NCI-H2171 treated with DMSO at 0.1 percent for 48 hours (cell line): Measurements from ENCODE around the gene SEC14L6.
"Not testable (repeated sequence)": the region's sequence is repeated elsewhere in the genome, so short reads cannot be mapped to it uniquely, and the experiment has no call there.

Source experiments
- DNase-seq: peaks from one replicate; lab custom pipeline; 2025; lab: John Stamatoyannopoulos, UW

Gene SEC14L6

DNA sequence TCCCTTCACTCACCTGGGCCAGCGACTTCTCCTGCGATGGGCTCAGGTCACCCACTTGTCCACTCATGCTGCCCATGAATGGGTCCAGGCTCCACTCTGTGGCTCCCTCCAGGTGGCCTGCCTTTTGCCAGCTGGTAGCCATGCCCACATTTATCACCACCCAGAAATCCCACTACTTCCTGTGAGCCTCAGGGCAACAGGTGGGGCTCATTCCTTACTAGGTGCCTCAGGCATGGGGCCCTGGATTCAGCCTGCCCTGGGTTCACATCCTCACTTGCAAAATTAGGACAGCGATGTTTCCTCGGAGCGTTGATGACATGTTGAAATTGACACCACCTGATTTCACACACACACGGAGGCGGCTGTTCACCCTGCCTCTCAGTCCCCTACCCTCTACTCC lies at the start of gene SEC14L6:
TSS of gene SEC14L6 (minus strand) at position 126 of the 400 bp plus-strand sequence. CDS start at position 67, 59 bp downstream.
- no peak for DNase-seq

DNA sequence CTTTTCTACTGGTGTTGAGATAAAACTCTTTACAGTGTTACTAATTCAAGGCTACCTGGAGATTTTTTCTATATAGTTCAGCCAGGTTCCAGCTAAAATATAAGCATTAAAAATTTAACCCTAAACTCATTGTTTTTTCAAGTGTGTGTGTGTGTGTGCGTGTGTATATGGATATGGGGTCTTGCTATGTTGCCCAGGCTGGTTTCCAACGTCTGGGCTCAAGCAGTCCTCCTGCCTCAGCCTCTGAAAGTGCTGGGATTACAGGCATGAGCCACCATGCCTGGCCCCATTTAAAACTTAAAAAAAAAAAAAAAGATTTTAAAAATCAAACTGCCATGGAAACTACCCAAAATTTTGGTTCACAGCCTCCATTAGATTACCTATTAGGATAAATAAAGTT lies 49.7 kb upstream of the SEC14L6 start:
- no peak for DNase-seq

DNA sequence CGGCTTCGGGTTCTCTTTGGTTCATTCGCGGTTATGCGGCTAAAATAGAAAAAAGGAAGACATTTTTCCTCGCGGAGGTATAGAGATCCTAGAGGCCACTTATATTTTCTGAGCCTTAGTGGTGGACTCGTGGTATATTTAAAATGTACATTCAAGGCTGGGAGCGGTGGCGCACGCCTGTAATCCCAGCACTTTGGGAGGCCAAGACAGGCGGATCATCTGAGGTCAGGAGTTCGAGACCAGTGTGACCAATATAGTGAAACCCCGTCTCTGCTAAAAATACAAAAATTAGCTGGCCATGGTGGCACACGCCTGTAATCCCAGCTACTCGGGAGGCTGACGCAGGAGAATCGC lies 45.8 kb upstream of the SEC14L6 start:
- DNase-seq, result not testable (repeated sequence)

DNA sequence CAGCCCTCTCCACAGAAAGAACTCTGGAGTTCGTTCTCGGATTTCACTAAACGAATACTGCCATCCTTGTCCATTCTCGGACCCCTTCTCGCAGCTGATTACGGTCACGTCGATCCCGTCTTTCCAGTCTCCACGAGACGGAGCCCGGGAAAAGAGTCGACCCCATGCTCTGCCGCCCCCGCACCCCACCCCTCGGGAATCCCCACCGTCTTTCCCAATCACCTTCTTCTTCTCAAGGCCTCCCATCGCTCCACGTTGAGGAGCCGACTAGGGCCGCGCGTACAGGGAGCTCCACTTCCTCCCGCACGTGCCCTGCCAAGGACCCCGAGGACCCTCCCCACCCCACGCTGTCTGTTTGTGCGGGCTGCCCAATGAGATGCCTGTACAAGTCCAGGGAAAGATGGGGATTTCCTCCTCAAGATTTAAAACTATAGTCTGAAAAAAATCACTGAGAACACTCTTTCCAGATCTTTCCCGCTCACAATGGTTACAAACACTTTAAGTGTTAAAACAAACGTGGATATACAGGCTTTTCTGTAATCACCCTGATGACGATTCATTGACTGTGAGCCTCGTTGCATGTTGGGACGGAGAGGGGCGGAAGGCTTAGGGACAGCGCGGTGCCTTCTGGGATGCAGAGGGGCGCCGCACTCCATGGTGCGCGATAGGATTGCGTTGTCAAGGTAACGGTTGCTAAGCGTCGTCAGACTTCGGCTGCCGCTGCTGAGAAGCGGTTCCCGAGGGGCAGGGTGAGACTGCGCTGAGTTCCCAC lies 45.2 kb upstream of the SEC14L6 start, which contains the start of gene PES1:
TSS of gene PES1 (minus strand) at position 323 of the 772 bp plus-strand sequence. CDS start at position 246, 77 bp downstream.
- DNase-seq, result peak; percentile 99

DNA sequence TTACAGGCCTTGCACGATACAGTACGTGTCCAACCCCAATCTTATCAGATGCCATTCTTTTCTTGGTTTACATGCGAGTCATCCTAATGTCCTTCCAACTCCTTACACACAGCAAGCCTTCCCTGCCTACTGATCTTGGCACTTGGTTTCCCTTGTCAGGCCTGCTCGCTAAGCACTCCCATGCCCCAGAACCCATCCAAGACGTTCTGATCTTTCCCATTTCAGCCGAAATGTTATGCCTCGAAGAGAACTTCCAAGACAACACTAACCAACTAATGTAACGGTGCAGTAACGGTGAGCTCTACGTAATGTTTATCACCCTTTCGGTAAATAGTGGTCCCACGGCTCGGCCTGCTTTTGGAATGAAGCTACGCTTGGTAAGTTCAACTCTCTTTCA lies 44.6 kb upstream of the SEC14L6 start:
- no peak for DNase-seq

DNA sequence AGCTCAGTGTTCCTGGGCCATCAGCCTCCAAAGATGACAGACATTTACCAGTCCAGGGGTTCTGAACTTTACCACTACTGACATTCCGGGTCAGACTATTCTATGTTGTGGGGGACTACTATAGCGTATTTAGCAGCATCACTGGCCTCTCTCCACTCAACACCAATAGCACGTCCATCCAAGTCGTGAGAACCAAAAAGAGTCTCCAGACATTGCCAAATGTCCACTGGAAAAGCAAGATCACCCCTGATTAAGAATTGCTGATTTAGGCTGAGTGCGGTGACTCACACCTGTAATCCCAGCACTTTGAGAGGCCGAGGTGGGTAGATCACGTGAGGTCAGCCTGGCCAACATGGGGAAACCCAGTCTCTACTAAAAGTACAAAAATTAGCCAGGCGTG lies 39.9 kb upstream of the SEC14L6 start:
- DNase-seq, result no peak

DNA sequence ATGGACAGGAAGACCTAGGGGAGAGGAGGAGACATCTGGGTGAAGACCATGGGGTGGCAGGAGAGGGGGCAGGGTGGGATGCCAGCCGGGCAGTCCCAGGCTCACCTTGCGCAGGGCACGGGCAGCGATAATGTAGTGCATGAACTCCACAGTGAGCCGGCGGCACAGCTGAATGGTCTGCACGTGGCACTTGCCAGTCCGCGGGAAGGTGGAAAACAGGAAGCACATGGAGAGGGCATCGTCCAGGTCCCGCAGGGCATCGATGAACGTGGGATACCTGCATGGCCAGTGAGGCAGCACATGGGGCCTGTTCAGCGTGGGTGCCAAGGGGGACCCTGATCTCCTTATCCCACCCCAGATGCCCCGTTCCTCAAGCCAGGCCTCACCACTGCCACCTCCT lies 37.9 kb upstream of the SEC14L6 start:
- DNase-seq, result no peak

DNA sequence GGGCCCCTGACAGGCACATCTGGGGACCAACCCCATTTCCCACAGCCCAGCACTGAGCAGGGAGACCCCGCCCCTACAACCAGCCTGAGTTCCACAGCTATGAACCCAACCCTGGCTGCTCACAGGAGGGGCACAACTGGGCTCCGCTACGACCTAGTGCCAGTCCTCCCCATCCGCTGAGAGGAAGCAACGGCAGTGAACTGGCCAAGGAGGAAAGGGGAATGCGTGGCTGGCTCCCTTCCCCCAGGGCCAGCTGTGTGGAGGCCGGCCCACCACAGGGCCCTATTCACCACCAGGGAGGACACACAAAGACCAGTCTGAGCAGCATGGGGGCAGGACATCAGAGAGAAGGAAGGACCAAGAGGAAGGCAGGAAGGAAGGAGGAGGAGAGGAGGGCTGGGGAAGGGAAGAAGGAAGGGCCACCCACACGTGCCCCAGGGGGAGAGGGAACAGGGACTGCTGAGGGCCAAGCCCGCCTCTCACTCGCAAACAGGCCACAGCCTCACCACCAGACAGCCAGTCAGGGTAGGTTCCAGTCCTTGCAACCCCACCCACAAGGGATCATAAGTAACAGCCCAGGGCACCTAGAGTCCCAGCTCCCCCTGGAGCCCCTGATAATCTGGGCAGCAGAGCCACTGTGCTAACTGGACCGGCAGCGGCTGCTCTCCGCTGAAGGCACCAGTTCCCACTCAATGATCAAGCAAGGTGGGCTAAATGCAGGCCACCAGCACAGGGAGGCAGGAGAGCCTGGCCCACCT lies 36.4 kb upstream of the SEC14L6 start:
- no peak for DNase-seq

DNA sequence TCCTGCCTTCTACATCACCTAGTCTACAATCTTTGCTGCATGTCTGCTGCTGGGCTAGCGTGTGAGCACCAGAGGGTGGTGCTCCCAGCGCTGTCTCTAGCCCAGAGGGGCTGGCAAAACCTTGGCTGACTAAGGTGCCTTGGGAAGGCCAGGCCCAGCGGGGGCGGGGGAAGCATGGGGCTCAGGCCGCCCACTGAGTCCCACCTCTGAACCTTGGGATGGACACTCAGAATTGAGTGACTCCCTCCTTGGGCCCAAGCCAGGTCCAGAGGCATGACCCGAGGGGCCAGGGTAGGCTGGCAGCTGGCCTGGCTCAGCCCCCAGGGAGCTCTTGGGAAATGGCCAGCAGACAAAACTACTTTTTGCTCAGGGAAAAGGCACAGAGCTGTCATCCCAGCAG lies 35.5 kb upstream of the SEC14L6 start:
- no peak for DNase-seq

DNA sequence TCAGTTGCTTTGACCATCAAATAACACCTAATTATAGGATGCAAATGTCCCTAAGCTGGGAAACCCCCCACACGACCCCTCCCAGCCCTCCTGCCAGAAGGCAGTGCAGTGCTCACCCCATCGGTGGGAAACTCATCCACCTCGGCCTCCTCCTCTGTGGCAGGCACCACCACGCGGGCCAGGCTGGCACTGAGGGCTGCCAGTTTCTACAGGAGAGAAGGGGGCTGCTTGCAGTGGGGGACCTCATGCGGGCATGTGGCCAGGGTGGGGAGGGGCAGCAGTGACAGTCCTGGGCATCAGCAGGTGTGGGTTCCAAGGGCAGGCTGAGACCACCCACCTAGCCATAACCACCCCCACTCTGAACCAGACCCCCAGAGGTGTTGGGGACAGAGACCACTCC lies 34.4 kb upstream of the SEC14L6 start:
- DNase-seq, result no peak

DNA sequence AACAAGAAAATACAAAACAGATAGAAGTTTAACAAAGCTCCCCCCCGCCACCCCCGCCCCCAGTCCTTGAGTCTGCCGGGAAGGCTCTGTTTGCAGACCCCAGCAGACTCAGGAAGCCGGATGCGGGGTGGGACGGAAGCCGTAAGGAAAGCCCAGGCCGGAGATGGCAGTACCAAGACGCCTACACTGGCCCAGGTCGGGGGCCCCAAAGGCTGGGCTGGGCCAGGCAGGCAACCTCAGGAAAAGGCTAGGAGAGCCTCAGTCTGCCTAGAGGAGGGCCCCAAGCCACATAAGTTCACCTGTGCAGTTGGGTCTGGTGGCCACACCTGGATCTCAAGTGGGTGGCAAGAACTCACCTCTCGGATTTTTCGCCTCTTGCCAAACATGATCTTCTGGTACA lies 31.9 kb upstream of the SEC14L6 start:
- DNase-seq, result no peak

DNA sequence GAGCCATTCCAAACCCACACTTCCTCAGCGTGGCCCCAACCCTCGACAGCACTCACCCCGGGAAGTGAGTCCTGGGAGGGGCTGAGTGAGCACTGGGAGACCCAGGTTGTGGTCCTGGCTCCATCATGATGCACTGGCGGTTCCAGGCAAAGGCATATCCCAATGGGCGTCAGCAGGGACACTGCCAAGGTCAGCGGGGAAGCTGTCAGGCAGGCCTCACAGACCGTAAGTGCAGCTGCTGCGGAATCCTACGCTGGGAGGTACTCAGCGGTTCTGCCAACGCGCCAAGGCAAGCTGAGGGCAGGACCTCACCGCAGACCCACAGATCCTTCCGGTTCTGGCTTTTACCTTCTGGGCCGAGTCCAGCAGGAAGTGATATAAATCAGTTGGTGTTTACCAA lies 29.3 kb upstream of the SEC14L6 start:
- DNase-seq, result no peak

DNA sequence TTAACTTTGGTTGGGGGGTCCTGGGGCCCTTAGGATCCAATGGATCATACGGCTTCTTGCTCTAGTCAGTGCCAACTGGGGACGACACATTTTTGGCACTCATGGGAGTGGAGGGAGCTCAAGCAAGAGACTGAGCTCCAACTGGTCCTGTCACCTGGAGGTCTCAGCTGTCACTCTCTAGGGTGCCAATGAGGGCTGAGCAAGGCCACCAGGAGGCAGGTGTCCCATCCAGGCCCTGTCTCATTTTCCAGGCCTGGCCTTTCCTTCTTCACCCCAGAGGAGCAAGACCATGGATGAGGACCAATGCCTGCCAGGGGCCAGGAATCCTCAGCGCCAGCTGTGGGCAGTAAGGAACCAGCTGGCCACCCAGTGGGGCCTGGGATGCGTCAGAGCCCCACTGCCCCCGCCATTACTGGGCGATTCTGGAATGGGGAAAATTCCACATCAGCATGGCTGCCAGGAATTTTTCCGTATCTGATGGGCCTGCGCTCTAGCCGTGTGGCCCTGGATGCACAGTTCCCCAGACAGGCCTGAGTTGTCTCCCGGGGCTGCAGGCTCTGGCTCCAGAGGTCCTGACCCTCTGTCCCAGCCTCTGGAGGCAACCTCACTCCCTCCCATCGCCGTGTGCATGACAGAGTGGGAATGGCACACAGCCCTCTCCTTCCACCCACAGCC lies 28.6 kb upstream of the SEC14L6 start:
- DNase-seq, result peak; percentile 36

DNA sequence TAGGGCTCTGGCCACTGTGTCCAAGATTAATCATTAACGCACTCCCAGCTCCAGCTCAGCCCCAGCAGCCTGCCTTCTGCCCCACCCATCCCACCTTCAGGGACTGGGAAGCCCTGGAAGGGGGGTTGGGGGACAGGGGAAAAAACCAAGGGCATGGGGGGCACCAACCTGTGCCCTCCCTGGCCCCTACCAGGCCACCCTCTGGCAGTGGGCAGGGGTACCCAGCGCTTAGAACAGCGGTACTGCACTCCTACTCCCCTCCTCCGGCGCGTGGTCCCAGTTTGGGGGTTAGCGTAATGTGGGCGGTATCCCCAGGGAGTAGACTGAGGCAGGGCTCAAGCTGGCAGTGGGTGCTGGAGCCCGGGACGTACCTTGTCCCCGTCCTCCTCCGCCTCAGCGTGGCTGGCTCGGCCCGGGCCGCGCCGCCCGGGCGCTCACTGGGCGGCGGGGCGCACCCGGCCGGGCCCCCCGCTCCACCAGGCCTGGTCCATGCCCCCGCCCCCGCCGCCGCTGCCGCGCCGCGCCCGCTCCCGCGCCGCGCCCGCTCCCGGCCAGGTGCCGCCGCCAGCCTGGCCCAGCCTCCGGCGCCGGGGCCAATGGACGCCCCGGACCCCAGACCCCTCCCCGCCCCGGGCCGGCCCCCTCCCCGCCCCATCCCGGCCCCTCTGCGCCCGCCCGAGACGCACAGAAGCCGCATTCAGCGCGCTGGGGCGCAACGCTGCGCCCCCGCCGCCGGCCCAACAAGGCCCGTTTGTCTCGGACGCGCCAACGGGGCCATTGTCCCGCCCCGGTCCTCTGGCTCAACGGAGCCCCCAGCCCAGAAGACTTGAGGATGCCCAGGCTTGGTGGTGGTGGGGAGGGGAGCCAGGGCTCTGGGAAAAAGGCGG lies 27.8 kb upstream of the SEC14L6 start, which contains the start of gene GAL3ST1:
TSS of gene GAL3ST1 (minus strand) at position 571 of the 887 bp plus-strand sequence. CDS start 17,273 bp downstream, outside the sequence.
- DNase-seq, result peak; percentile 35

DNA sequence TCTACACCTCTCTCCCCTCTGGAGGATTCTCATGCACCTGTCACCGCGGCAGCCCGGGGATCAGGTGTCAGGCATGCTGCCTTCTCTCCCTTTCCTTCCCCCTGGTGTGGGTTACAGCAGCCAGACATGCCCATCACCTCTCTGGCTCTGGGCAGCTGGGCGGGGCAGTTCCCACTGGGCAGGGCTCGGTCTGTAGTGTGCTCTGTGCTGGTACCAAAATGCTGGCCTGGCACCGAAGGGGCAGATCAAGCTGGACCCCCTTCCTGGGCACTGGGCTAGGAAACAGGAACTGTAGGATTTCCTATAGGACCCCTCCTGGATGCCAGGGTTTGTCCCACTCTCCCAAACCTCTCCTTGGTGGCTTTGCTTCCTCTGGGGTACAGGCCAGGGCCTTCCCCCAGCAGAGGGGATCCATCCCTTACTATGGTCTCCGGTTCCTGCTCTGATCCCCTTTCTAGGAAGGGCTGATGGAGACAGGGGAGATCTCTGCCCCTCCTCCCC lies 27.1 kb upstream of the SEC14L6 start:
- DNase-seq, result peak; percentile 83

DNA sequence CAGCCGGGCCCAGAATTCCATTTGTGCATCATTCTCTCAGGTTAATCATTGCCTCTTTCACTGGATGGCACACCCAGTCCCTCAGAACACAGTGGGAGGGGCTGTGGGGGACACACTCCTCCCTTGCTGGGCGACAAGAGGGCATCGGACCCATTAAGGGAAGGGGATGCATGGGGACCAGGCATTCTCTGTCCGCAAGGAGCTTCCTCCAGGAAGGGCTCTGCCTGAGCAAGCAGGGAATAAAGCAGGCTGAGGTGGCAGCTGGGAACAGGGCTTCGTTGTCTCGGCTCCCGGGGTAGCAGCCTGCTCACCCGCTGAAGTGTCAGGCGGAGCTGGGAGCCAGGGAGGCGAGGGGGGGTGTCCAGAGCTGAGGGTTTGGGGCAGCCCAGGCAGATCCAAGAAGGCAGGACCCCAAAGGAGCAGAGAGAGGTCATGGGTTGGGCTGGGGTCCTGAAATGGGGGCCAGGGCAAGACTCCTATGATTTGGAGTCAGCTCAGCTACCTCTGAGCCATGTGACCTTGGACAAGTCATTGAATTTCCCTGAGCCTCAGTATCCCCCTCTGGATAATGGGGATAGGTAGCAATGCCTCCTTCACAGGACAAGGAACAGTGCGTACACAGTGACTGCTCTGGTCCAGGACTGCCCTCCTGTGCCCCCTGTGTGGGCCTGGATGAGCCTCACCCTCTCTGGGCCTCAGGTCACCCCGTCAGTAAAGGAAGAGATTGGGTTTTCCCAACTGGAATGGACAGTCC lies 26.5 kb upstream of the SEC14L6 start:
- DNase-seq, result peak; percentile 64

DNA sequence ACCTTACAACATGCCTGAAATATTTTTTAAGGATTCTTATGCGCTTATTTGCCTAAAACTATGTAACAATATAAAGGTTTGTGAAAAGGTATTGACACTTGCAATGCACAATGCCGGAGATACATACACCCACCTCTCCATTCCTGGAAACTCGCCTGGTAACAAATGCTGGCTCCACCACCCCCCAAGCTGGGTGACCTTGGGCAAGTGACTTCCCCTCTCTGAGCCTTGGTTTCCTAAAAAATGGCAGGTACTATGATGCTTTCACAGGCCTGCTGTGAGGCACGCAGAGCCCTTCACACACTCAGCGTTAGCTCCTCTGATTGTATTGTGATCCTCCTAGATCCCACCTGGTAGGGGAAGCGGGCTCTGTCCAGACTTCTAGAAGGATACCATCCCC lies 25.7 kb upstream of the SEC14L6 start:
- no peak for DNase-seq

DNA sequence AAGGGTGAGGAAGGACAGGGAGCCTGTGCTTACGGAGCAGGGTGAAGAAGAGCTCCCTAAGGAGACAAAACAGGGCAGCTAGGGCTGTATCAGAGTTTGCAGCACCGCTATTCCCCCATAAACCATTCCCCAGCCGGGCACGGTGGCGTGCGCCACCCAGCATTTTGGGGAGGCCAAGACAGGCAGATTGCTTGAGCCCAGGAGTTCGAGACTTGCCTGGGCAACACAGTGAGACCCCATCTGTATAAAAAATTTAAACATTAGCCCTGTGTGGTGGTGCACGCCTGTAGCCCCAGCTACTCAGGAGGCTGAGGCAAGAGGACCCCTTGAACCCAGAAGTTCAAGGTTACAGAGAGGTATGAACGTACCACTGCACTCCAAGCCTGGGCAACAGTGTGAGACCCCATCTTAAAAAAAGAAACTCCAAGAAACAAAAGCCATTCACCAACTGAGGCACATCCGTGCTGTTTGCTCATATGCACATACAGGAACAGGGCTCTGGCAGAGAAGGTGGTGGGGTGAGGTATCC lies 23.2 kb upstream of the SEC14L6 start:
- no peak for DNase-seq

DNA sequence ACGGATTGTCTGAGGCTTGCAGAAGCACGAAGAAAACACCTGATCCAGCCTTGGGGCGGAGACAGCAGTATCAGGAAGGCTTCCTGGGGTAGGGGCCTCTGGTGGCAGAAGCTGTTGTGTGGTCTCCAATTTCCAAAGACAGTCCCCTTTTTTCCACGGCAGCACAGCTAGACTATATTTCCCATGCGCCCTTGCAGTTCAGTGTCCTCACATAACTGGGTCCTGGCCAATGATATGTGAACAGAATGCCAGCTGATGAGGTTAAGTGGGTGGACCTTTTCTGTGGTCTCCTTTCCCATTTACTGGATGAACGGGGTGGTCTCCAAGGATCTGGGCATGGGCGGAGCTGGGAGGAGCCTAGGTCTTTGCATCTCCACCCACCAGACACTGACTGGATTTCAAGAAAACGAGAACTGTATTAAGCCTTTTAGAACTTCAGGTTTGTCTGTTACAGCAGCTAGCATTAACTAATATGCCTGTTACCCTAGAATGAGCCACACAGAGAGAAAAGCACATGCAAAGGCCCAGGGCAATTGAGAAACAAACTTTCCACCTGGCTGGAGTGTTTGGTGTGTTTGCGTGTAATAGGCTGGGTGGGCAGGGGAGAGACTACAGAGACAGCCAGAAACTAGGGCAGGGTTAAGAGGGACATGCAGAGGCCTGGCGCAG lies 21.7 kb upstream of the SEC14L6 start:
- peak; percentile 24 for DNase-seq

DNA sequence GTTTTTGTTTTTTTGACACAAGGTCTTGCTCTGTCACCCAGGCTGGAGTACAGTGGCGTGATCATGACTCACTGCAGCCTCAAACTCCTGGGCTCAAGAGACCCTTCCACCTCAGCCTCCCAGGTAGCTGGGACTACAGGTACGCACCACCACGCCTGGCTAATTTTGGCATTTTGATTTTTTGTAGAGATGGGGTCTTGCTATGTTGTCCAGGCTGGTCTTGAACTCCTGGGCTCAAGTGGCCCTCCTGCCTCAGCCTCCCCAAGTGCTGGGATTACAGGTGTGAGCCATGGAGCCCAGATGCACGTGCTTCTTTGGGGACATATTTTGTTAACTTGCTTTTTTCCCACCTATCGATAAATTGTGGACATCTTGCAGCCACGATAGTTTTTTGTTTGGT lies 20.7 kb upstream of the SEC14L6 start:
- not testable (repeated sequence) for DNase-seq
